ENCODE results near the gene C10orf95.

Gene C10orf95

DNA sequence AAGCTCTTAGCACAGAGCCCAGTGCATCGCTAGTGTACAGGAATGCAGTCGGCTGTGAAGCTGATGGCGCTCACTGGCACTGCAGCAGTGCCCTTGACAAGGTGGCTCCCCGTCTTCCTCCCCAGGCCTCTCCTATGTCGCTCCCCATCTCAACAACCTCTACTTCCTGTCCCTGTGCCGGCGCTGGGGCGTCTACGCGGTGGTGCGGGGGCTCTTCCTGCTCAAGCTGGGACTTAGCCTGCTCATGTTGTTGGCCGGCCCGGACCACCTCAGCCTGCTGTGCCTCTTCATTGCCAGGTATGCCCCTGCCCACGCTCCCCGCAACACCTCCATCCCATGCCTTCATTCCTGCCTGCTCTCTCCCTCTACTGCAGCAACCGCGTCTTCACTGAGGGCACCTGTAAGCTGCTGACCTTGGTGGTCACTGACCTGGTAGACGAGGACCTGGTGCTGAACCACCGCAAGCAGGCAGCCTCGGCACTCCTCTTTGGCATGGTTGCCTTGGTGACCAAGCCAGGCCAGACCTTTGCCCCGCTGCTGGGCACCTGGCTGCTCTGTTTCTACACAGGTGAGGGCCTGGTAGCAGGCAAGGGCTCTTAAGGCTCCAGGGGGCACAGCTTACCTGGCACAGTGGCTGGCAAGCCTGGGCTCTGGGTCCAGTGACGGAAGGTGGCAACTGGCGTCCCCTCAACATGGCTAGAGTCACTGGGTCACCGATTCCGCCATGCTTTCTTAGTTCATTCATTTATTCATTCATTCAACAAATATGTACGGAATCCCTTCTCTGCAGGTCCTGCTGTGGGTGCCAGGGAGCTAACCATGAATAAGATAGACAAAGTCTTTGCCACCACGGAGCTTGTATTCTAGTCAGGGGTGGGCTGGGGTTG is 22.3 kb upstream of the C10orf95 start:
- H3K27me3 Mint-ChIP-seq: no peaks in the 10 kb centered on the region
- peak; percentile 63 for ATAC-seq
- peak overlapping the region; percentile 55 to 76 for H3K27ac Mint-ChIP-seq
- no peak for DNase-seq
- H3K4me1 Mint-ChIP-seq: peaks cover 48% of the 10 kb centered on the region
- no peaks in the 10 kb centered on the region for H3K9me3 Mint-ChIP-seq
- H3K4me3 Mint-ChIP-seq: peak overlapping the region; percentile 2 to 31

DNA sequence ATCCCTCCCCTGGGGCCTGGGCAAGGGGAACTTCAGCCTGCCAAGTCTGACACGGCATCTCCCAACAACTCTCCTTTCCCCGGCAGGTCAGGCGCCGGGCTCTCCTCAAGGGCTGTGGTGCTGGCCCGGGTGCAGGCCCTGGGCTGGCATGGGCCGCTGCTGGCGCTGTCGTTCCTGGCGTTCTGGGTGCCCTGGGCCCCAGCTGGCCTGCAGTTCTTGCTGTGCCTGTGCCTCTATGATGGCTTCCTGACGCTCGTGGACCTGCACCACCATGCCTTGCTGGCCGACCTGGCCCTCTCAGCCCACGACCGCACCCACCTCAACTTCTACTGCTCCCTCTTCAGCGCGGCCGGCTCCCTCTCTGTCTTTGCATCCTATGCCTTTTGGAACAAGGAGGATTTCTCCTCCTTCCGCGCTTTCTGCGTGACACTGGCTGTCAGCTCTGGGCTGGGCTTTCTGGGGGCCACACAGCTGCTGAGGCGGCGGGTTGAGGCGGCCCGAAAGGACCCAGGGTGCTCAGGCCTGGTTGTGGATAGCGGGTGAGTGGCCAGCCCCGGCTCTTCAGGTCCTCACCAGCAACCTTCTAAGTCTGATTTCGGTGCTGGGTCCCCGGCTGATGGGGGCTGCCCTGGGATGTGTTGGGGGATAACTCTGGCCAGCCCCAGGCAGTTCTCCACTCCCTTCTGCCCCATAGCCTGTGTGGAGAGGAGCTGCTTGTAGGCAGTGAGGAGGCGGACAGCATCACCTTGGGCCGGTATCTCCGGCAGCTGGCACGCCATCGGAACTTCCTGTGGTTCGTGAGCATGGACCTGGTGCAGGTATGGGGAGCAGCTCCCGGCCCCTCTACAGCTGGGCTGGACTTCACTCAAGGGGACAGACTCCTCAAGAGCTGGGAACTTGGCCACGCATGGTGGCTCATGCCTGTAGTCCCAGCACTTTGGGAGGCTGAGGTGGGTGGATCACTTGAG is 19.5 kb upstream of the C10orf95 start:
- H3K9me3 Mint-ChIP-seq: no peaks in the 10 kb centered on the region

DNA sequence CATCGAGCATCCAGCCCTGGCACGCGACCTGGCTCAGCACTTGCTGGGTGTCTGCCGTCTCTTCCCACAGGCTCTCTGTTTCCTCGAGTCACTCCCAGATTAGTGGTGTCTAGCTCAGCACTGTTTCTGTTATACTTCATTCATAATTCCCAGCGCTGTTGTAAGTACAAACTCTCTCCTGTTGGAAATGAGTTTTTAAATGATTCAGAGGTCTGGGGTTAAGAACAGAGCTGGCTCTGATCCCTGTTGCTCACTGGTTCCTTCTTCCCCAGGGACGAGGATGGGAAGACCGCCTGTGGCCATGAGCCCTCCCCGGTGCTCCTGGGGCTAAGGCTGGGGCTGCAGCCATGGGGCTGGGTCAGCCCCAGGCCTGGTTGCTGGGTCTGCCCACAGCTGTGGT is 17.3 kb upstream of the C10orf95 start:
- no peaks in the 10 kb centered on the region for H3K27me3 Mint-ChIP-seq
- no peak for ATAC-seq
- no peak overlapping the region for H3K4me3 Mint-ChIP-seq
- DNase-seq: no peak
- peaks cover 38% of the 10 kb centered on the region for H3K4me1 Mint-ChIP-seq
- H3K27ac Mint-ChIP-seq: no peak overlapping the region
- H3K9me3 Mint-ChIP-seq: no peaks in the 10 kb centered on the region

More for the DNA sequence above, 19.5 kb upstream of the C10orf95 start:
- no peaks in the 10 kb centered on the region for H3K27me3 Mint-ChIP-seq
- ATAC-seq (no peak), DNase-seq (no peak)
- peak overlapping the region in 1 of 2 donors; percentile 92 for H3K27ac Mint-ChIP-seq
- no peak overlapping the region for H3K4me3 Mint-ChIP-seq
- peaks cover 37% of the 10 kb centered on the region for H3K4me1 Mint-ChIP-seq

DNA sequence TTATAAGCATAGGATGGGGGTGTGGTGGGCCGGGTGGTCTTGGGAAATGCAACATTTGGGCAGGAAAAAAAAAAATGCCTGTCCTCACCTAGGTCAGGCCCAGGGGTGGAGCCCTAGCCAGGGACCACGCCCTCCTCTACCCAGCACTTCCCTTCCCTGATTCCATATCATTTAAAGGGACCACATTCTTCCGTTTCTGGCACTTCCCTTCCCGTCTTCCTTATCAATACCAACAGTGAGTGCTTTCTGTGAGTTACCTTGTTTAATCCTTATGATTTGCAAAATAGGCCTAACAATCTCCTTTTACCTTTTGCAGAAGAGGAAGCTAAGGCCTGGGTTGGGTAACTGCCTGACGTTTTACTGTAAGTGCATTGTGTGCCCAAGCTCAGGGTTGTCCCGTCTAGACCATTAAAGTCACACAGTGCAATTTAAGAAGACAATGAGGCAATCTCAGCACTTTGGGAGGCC is 16.7 kb upstream of the C10orf95 start:
- DNase-seq (no peak), ATAC-seq (no peak)
- Mint-ChIP-seq H3K4me1 (peaks cover 38% of the 10 kb centered on the region), H3K27me3 (no peaks in the 10 kb centered on the region), H3K27ac (no peak overlapping the region), H3K9me3 (no peaks in the 10 kb centered on the region), H3K4me3 (no peak overlapping the region)

DNA sequence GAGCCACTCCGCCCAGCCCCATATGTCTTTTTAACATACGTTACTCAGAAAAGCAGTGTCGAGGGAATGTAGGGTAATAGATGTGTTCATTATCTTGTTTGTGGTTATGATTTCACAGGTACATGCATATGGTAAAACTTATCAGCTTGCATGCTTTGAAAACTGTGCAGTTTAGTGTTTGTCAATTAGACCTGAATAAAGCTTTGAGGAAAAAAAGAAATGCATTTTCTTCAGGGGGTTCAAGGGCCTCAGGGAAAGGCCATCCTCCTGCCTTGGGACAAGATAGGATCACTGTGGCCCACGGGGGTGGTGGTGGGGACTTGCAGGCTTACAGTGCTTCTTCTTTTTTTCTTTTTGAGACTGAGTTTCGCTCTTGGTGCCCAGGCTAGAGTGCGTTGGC is 16.0 kb upstream of the C10orf95 start:
- no peak overlapping the region for H3K27ac Mint-ChIP-seq
- no peak for DNase-seq
- no peak overlapping the region for H3K4me3 Mint-ChIP-seq
- peaks cover 38% of the 10 kb centered on the region for H3K4me1 Mint-ChIP-seq
- H3K27me3 Mint-ChIP-seq: no peaks in the 10 kb centered on the region
- H3K9me3 Mint-ChIP-seq: no peaks in the 10 kb centered on the region
- no peak for ATAC-seq

GRCh38 chr10:102465466-102465865 is 14.1 kb upstream of the C10orf95 start:
- DNase-seq (no peak), ATAC-seq (no peak)
- Mint-ChIP-seq H3K27me3 (no peaks in the 10 kb centered on the region), H3K4me1 (peaks cover 57% of the 10 kb centered on the region), H3K4me3 (no peak overlapping the region), H3K9me3 (no peaks in the 10 kb centered on the region), H3K27ac (no peak overlapping the region)

DNA sequence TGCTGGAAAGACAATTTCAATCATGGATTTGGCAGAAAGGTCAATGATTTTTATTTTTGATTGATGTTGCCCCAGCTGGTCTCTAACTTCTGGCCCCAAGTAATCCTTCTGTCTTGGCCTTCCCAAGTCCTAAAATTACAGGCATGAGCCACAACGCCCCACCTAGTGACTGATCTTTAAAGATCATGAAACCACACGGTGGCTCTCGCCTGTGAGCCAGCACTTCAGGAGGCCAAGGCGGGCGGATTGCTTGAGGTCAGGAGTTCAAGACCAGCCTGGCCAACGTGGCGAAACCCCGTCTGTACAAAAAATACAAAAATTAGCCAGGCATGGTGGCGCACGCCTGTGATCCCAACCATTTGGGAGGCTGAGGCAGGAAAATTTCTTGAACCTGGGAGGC is 12.6 kb upstream of the C10orf95 start:
- no peak overlapping the region for H3K27ac Mint-ChIP-seq
- no peaks in the 10 kb centered on the region for H3K27me3 Mint-ChIP-seq
- DNase-seq (no peak), ATAC-seq (no peak)
- H3K4me1 Mint-ChIP-seq: peaks cover 52% of the 10 kb centered on the region
- H3K9me3 Mint-ChIP-seq: no peaks in the 10 kb centered on the region
- H3K4me3 Mint-ChIP-seq: no peak overlapping the region

DNA sequence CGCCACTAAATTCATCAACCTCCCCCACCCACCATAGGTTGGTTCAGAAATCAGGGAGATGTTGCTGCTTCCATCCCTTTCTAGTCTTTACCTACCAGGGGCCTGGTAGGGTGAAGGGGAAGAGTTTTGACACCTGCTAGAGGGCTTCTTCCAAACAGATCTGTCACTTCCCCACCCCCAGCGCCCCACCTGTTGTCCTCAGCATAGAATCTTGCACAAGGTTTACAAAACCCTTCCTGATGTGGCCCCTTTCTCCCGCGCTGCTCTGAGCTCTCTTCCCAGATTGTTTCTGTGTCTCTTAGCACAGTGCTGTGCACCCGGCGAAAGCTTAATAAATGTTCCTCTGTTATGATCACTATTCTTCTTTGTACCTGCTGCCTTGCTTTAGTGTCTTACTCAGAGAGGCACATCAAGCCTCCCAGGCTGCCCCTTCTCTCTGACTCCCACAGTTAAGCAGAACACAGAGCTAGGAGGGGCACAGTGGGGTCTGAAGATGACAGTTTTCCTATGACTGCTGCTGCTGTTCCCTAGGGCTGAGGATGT is 11.2 kb upstream of the C10orf95 start:
- DNase-seq (no peak), ATAC-seq (no peak)
- Mint-ChIP-seq H3K27ac (peak overlapping the region in 1 of 2 donors; percentile 38), H3K9me3 (no peaks in the 10 kb centered on the region), H3K4me3 (peak overlapping the region; percentile 89 to 98), H3K27me3 (no peaks in the 10 kb centered on the region), H3K4me1 (peaks cover 48% of the 10 kb centered on the region)

DNA sequence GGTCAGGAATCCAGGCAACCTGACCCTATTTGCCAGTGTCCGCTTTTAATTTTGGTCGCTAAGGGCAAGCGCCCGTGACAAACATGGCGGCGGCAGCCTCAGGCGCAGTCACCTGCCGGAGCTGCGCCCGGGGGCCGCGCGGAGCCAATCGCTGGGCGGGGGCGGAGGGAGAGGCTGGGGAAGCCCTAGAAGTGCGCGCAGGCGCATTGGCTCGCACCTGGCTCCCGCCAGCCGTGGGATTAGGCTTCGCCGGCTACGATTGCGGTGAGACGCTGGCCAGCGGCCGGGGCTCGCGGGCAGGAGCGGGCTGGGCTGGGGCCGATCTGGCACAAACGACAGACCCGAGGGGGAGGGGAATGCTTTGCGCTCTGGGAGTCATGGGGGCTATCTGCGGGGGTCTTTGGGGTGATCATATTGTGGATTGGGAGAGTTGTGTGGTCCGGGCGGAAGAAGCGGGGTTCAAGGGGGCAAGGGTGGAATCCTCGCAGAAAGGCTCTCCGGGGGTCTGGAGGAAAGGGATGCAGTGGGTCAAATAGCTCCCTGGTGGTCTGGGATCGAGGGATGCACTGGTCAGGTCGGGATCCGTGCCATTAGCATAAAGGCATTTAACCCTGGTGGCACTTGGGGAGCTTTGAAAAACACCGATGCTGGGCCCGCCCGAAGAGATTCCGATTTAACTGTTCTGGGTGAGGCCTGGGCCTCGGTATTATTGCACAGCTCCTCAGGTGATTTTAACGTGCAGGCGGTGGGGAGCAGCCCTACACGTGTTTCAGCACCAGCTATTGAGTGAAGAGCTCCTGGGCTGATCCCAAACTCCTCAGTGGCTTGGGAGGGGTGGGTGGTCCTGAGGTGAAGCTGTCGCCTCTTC is 10.1 kb upstream of the C10orf95 start:
- no peaks in the 10 kb centered on the region for H3K27me3 Mint-ChIP-seq
- DNase-seq: peak; percentile 90 to 93
- peak overlapping the region; percentile 92 to 97 for H3K27ac Mint-ChIP-seq
- H3K4me1 Mint-ChIP-seq: peaks cover 48% of the 10 kb centered on the region
- no peaks in the 10 kb centered on the region for H3K9me3 Mint-ChIP-seq
- ATAC-seq: peak; percentile 96
- peak overlapping the region; percentile 89 to 98 for H3K4me3 Mint-ChIP-seq

GRCh38 chr10:102460836-102461186 is 9.5 kb upstream of the C10orf95 start:
- ATAC-seq (peak; percentile 48), DNase-seq (no peak)
- Mint-ChIP-seq H3K9me3 (no peaks in the 10 kb centered on the region), H3K4me1 (peaks cover 46% of the 10 kb centered on the region), H3K27me3 (no peaks in the 10 kb centered on the region), H3K27ac (peak overlapping the region; percentile 71 to 92), H3K4me3 (peak overlapping the region; percentile 89 to 98)

- DNase-seq (no peak), ATAC-seq (no peak)
- H3K27ac Mint-ChIP-seq: no peak overlapping the region
- no peaks in the 10 kb centered on the region for H3K9me3 Mint-ChIP-seq
- H3K4me3 Mint-ChIP-seq: no peak overlapping the region
- H3K27me3 Mint-ChIP-seq: no peaks in the 10 kb centered on the region
- H3K4me1 Mint-ChIP-seq: peaks cover 50% of the 10 kb centered on the region
Measured at GRCh38 chr10:102458656-102459055, 7.3 kb upstream of the C10orf95 start.

- Mint-ChIP-seq H3K4me1 (peaks cover 50% of the 10 kb centered on the region), H3K27ac (peak overlapping the region in 1 of 2 donors; percentile 5), H3K27me3 (no peaks in the 10 kb centered on the region), H3K4me3 (no peak overlapping the region), H3K9me3 (no peaks in the 10 kb centered on the region)
- no peak for ATAC-seq
- DNase-seq: no peak
Measured at GRCh38 chr10:102457591-102458150, 6.3 kb upstream of the C10orf95 start.

DNA sequence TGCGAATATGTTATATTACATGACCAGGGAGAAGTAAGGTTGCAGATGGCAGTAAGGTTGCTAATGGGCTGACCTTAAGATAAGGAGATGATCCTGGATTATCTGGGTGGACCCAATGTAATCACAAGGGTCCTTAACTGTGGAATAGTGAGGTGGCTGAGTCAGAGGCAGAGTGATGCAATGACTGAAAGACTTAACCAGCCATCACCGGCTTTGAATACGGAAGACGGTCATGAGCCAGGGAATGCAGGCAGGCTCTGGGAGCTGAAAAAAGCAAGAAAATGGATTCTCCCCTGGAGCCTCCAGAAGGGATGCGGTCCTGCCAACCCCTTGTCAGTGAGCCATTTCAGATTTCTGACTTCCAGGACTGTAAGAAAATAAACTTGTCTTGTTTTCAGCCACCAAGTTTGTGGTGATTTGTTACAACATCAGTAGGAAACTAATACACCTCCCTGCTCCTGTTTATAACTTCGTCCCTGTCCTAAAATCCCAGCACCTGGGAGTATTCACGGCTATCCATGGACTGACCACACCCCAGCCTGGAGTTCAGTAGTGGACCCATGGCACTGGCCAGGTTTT is 4.6 kb upstream of the C10orf95 start:
- no peak for DNase-seq
- no peak for ATAC-seq
- Mint-ChIP-seq H3K4me1 (peaks cover 49% of the 10 kb centered on the region), H3K27ac (peak overlapping the region in 1 of 2 donors; percentile 29), H3K27me3 (no peaks in the 10 kb centered on the region), H3K9me3 (no peaks in the 10 kb centered on the region), H3K4me3 (no peak overlapping the region)
